ENCODE results near the gene CTAGE6.
"Not testable (repeated sequence)": the region's sequence is repeated elsewhere in the genome, so short reads cannot be mapped to it uniquely, and the experiment has no call there.

The CTAGE6 gene, protein sequence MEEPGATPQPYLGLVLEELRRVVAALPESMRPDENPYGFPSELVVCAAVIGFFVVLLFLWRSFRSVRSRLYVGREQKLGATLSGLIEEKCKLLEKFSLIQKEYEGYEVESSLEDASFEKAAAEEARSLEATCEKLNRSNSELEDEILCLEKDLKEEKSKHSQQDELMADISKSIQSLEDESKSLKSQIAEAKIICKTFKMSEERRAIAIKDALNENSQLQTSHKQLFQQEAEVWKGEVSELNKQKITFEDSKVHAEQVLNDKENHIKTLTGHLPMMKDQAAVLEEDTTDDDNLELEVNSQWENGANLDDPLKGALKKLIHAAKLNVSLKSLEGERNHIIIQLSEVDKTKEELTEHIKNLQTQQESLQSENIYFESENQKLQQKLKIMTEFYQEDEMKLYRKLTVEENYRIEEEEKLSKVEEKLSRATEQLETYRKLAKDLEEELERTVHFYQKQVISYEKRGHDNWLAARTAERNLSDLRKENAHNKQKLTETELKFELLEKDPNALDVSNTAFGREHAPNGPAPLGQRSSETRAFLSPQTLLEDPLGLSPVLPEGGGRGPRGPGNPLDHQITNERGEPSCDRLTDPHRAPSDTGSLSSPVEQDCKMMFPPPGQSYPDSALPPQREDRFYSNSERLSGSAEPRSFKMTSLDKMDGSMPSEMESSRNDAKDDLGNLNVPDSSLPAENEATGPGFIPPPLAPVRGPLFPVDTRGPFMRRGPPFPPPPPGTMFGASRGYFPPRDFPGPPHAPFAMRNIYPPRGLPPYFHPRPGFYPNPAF

DNA sequence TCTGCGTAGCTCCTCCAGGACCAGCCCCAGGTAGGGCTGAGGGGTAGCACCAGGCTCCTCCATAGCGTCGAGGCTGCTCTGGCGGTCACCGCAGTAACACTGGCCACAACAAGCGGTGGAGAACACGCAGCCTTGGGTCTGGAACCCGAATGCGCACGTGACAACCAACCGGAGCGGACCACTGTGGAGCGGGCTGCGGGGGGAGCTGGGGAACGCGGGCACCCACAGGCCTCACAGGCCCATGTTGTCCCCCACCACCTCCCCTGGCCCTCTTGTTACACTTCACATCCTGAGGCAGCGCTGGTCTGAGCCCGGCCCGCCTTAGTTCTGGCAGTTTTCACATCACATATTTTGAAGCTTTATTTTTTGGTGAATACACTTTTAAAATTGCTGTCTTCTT is at the start of gene CTAGE6:
CTAGE6 (minus strand) TSS at position 101 of the 400 bp plus-strand sequence; CDS start at position 63, 38 bp downstream.
- H3K27ac ChIP-seq; DNase-seq (ENCODE audit: low read depth, low spot score): not testable (repeated sequence)

DNA sequence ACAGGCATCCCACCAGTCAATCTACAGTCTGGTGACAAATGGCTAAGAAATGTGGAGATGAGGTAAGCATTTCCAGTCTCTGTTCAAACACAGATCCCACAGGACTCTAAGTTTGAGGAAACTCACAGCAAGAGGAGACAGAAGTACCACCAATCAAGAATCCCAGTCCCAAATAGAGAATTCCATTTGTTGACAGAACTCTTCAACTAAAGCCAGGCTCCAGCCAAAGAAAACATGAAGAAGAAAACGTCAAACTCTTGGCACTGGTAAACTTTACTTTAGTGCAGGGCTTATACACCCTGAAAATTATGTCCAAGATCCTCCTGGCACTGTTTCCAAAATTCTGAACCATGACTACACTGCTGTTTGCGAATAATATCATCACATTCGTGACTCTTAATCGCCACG is 49.2 kb upstream of the CTAGE6 start:
- DNase-seq (ENCODE audit: low read depth, low spot score); H3K27ac ChIP-seq: not testable (repeated sequence)

DNA sequence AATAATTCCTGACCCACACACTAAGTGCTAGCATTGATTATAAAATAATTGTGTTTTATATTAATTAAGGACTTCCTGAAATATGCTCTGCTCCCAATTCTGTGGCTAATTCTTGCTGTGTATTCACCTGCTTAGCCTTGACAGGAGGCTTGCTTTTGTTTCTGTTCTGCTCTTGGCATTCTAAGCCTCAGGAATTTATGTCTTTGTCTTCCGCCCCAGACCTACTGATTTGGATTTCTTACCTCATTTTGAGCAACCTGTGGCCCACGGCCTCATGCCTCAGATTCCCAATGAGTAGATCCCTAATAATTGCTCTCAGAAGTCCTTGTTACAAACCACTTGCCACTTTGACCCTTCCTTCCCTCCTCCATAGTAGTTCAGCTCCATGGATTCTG is 40.4 kb upstream of the CTAGE6 start:
- H3K27ac ChIP-seq; DNase-seq (ENCODE audit: low read depth, low spot score): not testable (repeated sequence)

DNA sequence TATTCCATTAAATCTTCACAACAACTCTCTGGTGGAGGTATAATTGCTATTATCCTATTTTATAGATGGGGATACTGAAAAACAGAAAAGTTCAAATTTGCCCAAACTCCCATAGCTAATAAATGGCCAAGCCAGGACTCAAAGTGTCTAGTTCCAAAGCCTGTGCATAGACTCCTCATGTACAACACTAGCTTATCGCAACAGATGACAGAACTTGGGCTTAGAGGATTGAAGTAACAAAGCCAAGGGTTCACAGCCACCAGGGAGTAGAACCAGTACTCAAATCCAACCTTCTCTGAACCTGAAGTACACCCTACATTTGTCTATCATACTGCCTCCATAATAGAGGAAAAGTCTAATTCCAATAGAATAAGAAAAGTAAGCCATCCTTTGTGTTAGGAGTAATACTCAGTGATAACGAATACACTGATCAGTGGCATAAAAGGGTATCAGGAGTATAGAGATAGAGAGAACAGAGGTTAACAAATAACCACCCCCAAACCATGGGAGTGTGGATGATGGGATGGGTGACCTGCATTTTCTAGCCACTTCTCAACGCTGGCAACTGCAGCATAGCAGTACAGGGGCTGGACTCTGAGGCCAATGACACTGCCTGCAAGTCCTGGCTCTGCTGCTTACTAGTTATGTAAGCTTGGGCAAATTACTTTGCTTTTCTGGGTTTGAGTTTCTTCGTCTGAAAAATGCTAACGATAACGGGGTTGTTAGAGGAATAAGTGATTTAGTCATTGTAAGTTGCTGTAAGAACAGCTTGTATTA is 39.8 kb upstream of the CTAGE6 start:
- H3K27ac ChIP-seq; DNase-seq (ENCODE audit: low read depth, low spot score): not testable (repeated sequence)

DNA sequence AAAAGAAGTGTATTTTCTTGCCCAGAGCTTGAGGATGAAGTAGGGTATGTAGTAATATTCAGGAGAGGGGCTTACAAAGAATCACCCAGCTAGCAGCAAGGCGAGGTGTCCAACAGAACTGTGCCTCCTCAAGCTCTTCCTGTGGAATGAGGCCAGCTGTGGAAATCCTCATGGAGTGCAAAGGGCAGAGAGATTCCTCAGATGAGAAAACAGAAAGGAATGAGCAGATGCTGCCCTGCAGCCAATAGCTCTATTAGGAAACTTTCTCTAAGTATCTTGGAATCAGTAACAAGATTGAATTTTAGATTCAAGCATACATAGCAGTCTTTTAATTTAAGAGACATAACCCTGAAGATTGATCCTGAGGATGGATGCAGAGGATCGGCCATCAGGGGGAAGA is 38.2 kb upstream of the CTAGE6 start:
- DNase-seq (ENCODE audit: low read depth, low spot score); H3K27ac ChIP-seq: not testable (repeated sequence)

DNA sequence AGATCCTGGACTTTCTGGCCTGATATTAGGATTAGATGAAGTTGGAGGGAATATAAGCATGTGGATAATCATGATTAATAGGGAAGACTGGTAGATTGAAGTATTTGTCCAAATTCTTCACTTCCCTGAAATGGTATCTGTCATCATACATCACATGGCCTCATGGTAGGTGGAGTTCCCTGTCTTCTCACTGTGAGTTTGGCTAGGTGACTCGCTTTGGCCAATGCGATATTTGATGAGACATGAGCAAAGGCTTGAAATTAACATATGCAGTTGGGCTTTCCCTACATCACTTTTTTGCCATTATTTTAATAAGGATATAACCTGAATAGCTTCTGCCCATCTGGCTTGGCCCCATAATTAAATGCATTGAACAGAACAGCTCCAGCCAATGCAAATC is 35.1 kb upstream of the CTAGE6 start:
- not testable (repeated sequence) for H3K27ac ChIP-seq; DNase-seq (ENCODE audit: low read depth, low spot score)

DNA sequence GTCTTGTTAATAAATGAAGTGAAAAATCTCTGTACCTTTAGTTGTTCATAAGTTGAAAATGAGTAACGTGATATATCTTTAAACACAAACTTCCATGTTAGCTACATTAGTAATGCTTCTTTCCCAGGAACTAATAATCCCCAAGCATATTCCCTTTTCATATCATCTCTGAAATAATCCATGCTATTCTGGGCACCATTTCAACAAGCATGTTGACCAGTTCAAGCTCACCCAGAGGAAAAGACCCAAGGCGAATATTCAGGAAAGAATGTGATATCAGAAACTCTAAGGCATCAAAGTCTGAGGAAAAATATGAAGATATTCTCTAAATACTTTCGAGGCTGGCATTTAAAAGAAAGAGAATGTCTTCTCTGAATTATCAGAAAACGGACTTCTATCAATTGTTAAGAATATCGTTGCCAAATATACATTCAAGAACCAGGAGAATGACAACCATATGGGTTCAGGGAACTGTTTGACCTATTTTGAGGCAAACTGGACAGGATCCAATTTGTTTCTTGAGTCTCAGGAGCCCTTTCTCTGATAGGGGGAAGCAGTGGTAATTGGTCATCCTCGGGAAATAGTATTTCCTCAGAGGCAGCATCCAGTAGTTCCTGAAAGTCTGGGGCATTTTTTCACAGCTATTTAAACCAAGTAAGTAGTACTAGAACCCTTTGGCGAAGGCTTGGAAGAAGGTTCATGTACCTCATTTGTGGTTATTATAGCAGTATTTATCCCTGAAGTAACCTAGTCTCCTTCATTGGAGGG is 28.1 kb upstream of the CTAGE6 start:
- H3K27ac ChIP-seq; DNase-seq (ENCODE audit: low read depth, low spot score): not testable (repeated sequence)

DNA sequence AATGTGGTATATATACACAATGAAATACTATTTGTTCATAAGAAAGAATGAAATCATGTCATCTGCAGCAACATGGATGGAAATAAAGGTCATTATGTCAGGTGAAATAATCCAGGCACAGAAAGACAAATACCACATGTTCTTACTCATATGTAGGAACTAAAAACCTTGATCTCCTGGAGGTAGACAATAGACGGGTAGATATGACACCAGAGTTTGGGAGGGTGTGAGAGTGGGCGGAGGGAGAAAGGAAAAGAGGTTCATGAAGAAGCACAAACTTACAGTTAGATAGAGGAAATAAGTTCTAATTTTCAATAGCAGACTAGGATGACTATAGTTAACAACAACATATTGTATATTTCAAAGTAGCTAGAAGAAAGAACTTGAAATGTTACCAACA is 22.1 kb upstream of the CTAGE6 start:
- DNase-seq (ENCODE audit: low read depth, low spot score); H3K27ac ChIP-seq: not testable (repeated sequence)

DNA sequence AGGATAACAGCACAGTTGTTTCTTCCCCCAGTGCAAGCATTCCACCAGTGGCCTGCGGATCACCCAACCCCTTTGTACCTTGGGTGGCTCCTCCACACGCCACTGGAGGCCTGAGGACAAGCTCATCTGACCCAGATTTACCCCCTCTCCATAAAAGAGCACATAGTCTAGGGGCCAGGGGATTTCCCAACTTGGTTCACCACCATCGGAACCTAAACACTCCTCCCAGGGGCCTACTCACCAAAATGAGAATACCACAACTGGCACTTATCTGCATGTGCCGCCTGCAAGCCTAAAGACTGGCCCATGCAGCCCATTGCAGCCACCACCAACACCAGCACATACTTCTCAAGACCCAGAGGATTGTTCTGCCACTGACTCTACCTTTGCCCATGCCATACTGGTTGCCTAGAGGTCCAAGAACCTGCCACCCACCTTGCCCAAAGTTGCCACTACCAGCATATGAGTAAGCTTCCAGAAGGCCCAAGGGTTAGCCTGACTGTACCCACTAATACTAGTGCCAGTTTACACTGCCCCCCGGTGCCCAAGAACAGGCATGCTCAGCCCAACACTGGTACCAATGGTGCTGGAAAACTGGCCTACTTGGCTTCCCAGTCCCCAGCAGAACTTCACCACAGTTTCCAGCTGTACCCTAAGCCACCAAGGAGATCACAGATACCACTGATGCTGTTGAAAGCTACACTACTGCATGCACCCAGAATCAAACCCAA is 15.4 kb upstream of the CTAGE6 start:
- H3K27ac ChIP-seq; DNase-seq (ENCODE audit: low read depth, low spot score): not testable (repeated sequence)

DNA sequence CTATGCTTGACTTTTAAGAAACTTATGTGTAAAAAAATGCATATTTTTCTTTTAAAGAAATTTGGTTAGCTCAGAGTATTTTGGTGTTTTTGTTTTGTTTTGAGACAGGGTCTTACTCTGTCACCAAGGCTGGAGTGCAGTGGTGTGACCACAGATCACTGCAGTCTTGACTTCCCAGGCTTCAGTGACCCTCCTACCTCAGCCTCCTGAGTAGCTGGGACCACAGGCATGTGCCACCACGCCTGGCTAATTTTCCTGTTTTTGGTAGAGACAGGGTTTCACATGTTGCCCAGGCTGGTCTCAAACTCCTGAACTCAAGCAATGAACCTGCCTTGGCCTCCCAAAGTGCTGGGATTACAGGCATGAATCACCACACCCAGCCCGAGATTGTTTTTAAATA is 10.0 kb upstream of the CTAGE6 start:
- DNase-seq (ENCODE audit: low read depth, low spot score) = not testable (repeated sequence)

DNA sequence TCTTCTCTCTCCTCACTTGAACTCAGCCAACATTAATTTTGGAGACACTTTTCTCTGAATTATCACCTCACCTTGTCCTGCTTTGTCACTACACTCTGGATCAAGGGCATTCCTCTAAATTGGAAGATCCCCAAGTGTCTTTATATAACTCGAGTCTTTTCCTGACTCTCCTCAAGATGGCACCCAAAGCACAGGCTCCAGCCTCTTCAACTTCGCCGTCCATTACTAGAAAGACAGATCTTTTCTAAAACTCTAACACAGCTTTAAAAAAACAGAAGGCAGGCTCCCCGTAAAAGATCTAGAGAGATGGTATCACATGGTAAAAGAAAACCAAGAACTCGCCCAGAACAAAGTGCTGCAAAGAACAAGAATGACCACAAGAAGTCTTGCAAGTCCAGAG is 8.2 kb upstream of the CTAGE6 start:
- H3K27ac ChIP-seq; DNase-seq (ENCODE audit: low read depth, low spot score): not testable (repeated sequence)

More for the DNA sequence above, 10.0 kb upstream of the CTAGE6 start:
- H3K27ac ChIP-seq = not testable (repeated sequence)

DNA sequence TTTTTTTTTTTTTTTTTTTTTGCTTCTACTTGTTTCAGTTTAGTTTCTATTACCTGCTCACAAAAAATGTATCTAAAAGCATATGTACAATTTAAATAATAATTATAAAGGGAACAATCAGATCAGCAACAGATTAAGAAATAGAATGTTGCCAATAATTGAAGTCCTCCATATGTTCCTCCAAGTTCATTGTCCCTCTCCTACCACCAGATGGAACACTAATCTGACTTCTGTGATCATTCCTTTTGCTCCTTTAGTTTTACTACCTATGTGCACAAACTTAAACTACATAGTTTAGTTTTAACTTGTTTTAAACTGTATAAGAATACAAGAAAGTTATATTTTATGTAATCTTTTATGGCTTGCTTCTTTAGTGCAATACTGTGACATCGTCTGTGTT is 5.6 kb upstream of the CTAGE6 start:
- DNase-seq (ENCODE audit: low read depth, low spot score); H3K27ac ChIP-seq: not testable (repeated sequence)

DNA sequence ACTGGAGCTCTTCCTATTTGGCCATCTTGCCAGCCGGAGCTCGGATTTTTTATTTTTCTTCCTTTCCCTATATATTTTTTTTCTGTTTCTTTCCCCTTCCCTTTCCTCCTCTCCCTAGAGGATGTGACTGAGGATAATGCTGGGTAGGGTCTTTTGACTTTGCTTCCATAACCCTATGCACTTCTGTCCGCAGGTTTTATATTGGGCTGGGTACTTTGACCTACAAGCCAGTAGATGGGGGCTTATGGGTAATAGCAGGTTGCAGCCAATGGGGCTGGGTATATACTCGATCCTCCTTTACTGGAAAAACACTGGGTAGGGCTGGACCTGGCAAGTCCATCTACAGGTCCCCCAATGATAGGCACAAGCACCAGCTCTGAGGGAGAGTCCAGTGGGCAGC is 12.2 kb downstream of the CTAGE6 start:
- DNase-seq (ENCODE audit: low read depth, low spot score); H3K27ac ChIP-seq: not testable (repeated sequence)

DNA sequence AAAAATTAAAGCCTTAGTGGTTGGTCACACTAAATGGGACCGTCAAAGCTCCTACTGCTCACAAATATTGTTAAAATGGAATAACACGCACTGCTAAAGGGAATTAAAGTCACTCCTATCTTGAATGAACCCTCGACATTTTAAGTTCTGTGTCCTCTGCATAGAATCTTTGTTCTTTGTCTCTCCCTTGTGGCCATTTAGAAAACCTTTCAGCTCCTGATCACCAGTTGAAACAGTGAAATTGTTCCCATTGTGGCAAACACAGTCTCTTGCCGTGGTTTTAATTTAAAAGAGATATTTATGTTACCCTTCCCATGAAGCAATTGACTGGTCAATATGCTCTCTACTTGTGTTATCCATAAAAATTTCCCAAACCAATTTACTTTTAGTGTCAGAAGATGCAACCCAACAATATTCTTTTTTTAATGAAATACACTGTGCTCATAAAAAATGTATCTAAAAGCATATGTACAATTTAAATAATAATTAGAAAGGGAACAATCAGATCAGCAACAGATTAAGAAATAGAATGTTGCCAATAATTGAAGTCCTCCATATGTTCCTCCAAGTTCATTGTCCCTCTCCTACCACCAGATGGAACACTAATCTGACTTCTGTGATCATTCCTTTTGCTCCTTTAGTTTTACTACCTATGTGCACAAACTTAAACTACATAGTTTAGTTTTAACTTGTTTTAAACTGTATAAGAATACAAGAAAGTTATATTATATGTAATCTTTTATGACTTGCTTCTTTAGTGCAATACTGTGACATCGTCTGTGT is 20.3 kb downstream of the CTAGE6 start:
- H3K27ac ChIP-seq; DNase-seq (ENCODE audit: low read depth, low spot score): not testable (repeated sequence)

DNA sequence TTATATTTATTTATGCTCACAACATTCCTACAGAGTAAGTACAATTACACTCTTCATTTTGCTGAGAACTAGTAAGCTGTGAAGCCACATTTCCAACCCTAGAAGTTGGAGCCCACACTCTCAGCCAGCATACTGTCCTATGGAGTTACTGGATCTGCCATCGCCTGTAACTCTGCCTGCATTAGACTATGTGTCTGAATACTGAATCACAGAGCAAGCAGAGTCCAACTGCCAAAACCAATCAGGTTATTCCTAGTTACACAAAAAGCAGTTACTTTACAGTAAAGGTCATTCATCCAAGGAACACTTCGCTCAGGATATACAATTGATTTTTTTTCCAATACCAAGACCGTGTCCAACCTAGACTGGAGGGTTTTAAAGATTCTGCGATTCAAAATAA is 21.5 kb downstream of the CTAGE6 start:
- no peak for DNase-seq (ENCODE audit: low read depth, low spot score)
- H3K27ac ChIP-seq = no peak overlapping the region

DNA sequence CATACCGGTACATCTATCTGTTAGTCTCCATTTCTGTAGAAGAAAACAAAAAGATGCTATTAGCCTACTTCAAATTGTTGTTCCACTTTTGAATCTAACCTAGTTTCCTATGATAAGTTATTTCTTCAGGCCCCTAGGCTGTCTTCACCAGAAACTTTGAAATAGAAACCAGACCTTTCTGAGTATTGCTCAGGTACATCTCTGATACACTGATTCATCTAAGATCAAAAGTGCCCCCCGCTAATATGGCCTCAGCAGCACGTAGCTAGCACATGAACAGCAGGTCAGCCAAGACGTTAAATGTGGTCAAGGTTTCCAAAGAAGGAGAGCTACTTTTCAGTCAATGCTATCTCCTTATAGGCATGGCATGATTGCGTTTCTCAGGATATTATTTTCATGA is 23.6 kb downstream of the CTAGE6 start:
- no peak overlapping the region for H3K27ac ChIP-seq

DNA sequence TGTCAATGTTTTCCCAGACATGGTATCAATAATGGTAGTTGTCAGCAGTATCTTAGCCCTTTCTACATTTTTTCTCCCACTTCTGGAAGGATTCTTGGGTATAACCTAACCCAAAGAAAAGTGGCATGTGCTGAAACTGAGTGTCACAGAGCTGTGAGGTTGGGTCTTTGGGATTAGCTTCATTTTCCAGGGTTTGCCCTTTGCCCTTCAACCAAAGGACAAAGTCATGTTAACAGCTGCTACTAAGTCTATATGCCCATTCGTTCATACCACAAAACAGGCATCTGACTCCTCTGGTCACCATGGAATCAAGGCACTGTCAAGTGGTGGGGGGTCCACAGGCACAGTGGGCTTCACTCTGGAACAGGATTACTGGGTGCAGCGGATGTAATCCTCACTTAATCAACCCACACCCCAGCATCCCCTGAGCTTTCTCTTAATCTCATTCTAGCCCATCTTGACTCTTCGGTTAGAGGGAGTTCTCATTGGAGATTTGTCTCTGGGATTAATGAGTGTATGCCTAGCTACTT is 29.1 kb downstream of the CTAGE6 start:
- no peak for DNase-seq (ENCODE audit: low read depth, low spot score)
- no peak overlapping the region for H3K27ac ChIP-seq

More for the DNA sequence above, 23.6 kb downstream of the CTAGE6 start:
- no peak for DNase-seq (ENCODE audit: low read depth, low spot score)

DNA sequence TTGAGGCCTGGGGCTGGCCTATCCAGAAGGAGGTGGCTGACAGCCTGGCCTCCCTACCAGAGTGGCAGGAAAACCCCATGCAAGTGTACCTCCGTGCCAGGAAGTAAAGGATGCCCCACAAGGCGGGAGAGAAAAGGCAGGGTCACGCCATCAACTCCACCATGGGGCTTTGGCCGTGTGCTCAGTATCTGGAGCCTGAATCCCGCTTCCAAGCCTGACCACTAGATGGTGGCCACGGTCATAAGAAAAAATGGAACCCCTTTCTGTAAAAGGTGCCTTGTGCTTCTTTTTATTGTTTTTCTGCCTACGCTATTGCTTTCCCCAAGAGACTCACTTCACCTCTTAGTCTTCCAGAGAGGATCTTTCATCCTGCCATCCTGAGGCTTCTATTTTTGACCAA is 29.9 kb downstream of the CTAGE6 start:
- not testable (repeated sequence) for DNase-seq (ENCODE audit: low read depth, low spot score); H3K27ac ChIP-seq

Measured in epithelial cell of prostate (primary cell).